Suprapubic skin (tissue), 4 donors: ENCODE measurements around the gene NDUFA3. TPM values are rescaled to one million over a fixed set of nuclear protein-coding genes. Genes with fewer than 3 reads are reported as not detected.

Source experiments
- DNase-seq, 2 donors: peaks; one replicate each; pipeline ENCODE4 v3.0.0-alpha.2; 2019; ENCODE audit warnings: low spot score in 2 of 2
- H3K27ac ChIP-seq: fragments of 200-600 bp; sonication (generic); one replicate; pipeline ENCODE4 v1.5.1; 2019
- H3K27me3 ChIP-seq: fragments of 200-600 bp; sonication (generic); one replicate; pipeline ENCODE4 v1.5.1; 2019
- H3K36me3 ChIP-seq: fragments of 200-600 bp; sonication (generic); one replicate; pipeline ENCODE4 v1.5.1; 2019
- H3K4me1 ChIP-seq: fragments of 200-600 bp; sonication (generic); one replicate; pipeline ENCODE4 v1.5.1; 2019
- H3K4me3 ChIP-seq: fragments of 200-600 bp; sonication (generic); one replicate; pipeline ENCODE4 v1.5.1; 2019; ENCODE audit warnings: mild to moderate bottlenecking
- H3K9me3 ChIP-seq: fragments of 200-600 bp; sonication (generic); one replicate; pipeline ENCODE4 v1.5.1; 2019
- EP300 ChIP-seq: sonication (generic); formaldehyde crosslinking; IDR thresholded peaks from one replicate; pipeline ENCODE4 v1.6.1; 2017; ENCODE audit warnings: antibody characterized with exemption
- POLR2A ChIP-seq, 2 donors: fragments of 450-650 bp; IDR thresholded peaks; one replicate each; pipeline ENCODE4 v1.6.1; 2017; ENCODE audit warnings: antibody characterized with exemption in 2 of 2, mild to moderate bottlenecking in 2 of 2, moderate library complexity in 2 of 2
- POLR2AphosphoS5 ChIP-seq, 3 donors: sonication (generic); formaldehyde crosslinking; IDR thresholded peaks; one replicate each; pipeline ENCODE4 v1.6.1; 2017; ENCODE audit warnings: antibody characterized with exemption in 3 of 3
- WGBS: methylation state at CpG from one replicate; pipeline ENCODE4 v1.1.5; 2018; 5-methylcytosine and 5-hydroxymethylcytosine counted together
- total RNA-seq, 4 donors: library from RNA; depleted of rRNA; stranded (reverse); fragments of >200 nt; gene quantifications; one replicate each; pipeline ENCODE4 v1.1.0, GENCODE V29; 2016
- TF ChIP-seq, protein P1 (sequence below), 2 donors: fragments of 200-600 bp in 1 of 2; fragments of 450-650 bp in 1 of 2; sonication (generic) in 1 of 2; IDR thresholded peaks; one replicate each; pipeline ENCODE4 v1.5.1; 2016 to 2019; ENCODE audit warnings: antibody characterized with exemption in 2 of 2, mild to moderate bottlenecking in 1 of 2, moderate library complexity in 1 of 2

Gene NDUFA3
- total RNA-seq, 4 donors from 2014 or later: 23.1 to 71.9 (median 46.4) TPM

DNA sequence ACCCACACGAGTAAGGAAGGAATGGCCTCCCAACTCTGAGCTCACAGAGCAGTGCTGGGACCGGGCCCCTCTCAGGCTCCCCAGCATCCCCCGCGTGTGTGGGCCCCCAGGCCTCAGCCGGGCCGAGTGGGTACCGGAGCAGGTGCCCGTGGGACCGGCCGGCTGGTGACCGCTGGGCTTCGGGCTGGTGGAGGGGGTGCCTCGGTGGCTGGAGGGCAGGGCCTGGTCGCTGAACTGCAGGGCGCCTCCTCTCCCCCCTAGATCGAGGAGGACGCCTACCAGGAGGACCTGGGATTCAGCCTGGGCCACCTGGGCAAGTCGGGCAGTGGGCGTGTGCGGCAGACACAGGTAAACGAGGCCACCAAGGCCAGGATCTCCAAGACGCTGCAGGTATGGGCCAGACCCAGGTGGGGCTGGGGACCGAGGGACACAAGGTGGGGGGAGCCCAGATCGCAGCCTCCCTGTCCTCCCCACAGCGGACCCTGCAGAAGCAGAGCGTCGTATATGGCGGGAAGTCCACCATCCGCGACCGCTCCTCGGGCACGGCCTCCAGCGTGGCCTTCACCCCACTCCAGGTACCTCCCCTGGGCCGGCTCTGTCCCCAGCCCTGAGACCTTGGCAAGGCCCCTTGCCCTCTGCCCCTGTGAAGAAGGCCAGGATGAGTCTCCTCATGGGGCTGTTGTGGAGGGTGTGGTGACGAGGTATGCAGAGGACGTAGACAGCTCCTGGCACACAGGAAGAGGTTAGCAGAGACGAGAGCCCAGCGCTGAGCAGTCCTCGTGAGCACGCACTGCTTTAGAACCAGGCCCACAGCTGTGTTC lies 26.4 kb downstream of the NDUFA3 start:
- 96% methylated on average over 33 of the region's 41 CpGs for WGBS
- Histone ChIP-seq H3K36me3 (peaks cover 80% of the 10 kb centered on the region), H3K4me3 (no peak overlapping the region), H3K27me3 (no peaks in the 10 kb centered on the region), H3K27ac (no peak overlapping the region), H3K9me3 (no peaks in the 10 kb centered on the region), H3K4me1 (no peaks in the 10 kb centered on the region)
- TF ChIP-seq POLR2A (IDR thresholded peaks at IDR 0.05) (no peak), POLR2AphosphoS5 (IDR thresholded peaks at IDR 0.05) (no peak), EP300 (no peak)
- TF ChIP-seq, protein P1, sequence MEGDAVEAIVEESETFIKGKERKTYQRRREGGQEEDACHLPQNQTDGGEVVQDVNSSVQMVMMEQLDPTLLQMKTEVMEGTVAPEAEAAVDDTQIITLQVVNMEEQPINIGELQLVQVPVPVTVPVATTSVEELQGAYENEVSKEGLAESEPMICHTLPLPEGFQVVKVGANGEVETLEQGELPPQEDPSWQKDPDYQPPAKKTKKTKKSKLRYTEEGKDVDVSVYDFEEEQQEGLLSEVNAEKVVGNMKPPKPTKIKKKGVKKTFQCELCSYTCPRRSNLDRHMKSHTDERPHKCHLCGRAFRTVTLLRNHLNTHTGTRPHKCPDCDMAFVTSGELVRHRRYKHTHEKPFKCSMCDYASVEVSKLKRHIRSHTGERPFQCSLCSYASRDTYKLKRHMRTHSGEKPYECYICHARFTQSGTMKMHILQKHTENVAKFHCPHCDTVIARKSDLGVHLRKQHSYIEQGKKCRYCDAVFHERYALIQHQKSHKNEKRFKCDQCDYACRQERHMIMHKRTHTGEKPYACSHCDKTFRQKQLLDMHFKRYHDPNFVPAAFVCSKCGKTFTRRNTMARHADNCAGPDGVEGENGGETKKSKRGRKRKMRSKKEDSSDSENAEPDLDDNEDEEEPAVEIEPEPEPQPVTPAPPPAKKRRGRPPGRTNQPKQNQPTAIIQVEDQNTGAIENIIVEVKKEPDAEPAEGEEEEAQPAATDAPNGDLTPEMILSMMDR (IDR thresholded peaks at IDR 0.05): no peak
- peak in 1 of 2 donors; percentile 57 for DNase-seq

DNA sequence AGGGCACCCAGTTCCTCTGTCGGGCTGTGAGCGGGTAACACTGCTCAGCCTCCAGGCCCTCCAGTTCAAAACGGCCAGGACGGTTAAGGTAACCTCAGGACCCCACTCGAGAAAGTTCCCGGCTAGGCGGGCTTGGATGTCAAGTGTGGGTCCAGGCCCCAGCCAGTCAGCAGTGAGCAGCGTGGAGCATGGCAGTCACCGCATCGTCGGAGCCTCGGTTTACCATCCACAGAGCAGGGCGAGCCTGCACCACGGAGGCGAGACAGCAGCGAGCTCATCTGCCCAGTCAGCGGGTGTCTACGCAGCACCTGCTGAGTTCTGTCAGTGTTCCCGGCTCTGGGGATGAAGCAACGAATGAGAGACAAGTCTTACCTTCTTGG lies 27.0 kb downstream of the NDUFA3 start:
- TF ChIP-seq POLR2A (IDR thresholded peaks at IDR 0.05) (no peak), EP300 (no peak), POLR2AphosphoS5 (IDR thresholded peaks at IDR 0.05) (no peak)
- TF ChIP-seq, protein P1 (IDR thresholded peaks at IDR 0.05): no peak
- H3K36me3 ChIP-seq: peaks cover 74% of the 10 kb centered on the region

DNA sequence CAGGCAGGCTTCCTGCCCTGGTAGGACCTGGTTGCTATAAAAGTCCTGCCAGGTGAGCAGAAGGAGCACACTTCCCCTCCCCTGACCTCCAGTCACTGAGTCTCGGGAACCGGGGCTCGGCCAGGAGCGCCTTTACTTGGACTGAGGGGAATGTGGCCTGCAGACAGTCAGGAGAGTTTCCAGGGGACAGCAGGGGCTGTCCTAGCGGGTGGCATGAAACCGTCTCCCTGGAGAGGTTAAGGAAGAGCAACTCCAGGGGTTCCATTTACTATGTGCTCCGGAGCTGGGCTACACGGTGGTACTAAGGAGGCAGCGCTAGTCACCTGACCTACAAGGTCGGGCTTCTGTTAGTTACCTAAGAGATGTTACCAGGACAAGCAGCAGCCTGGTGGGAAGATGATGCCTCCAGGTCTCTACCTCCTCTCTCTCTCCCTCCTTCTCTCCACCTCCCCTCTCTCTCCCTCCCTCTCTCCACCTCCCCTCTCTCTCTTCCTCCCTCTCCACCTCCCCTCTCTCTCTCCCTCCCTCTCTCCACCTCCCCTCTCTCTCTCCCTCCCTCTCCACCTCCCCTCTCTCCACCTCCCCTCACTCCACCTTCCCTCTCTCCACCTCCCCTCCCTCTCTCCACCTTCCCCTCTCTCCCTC lies 30.8 kb downstream of the NDUFA3 start:
- peaks cover 36% of the 10 kb centered on the region for H3K36me3 ChIP-seq
- no peak overlapping the region for H3K27ac ChIP-seq
- TF ChIP-seq POLR2A (IDR thresholded peaks at IDR 0.05): no peak
- TF ChIP-seq, protein P1 (IDR thresholded peaks at IDR 0.05): no peak
- no peak for TF ChIP-seq POLR2AphosphoS5 (IDR thresholded peaks at IDR 0.05)
- no peak for DNase-seq
- no peaks in the 10 kb centered on the region for H3K27me3 ChIP-seq
- 67% methylated on average over 10 of the region's 10 CpGs for WGBS
- peaks cover 24% of the 10 kb centered on the region for H3K4me1 ChIP-seq
- H3K9me3 ChIP-seq: no peaks in the 10 kb centered on the region
- H3K4me3 ChIP-seq: no peak overlapping the region

More for the DNA sequence above, 27.0 kb downstream of the NDUFA3 start:
- Histone ChIP-seq H3K9me3 (no peaks in the 10 kb centered on the region), H3K4me1 (peaks cover 5% of the 10 kb centered on the region), H3K4me3 (no peak overlapping the region), H3K27ac (no peak overlapping the region), H3K27me3 (no peaks in the 10 kb centered on the region)
- 87% methylated on average over 11 of the region's 20 CpGs for WGBS
- peak in 1 of 2 donors; percentile 55 for DNase-seq

DNA sequence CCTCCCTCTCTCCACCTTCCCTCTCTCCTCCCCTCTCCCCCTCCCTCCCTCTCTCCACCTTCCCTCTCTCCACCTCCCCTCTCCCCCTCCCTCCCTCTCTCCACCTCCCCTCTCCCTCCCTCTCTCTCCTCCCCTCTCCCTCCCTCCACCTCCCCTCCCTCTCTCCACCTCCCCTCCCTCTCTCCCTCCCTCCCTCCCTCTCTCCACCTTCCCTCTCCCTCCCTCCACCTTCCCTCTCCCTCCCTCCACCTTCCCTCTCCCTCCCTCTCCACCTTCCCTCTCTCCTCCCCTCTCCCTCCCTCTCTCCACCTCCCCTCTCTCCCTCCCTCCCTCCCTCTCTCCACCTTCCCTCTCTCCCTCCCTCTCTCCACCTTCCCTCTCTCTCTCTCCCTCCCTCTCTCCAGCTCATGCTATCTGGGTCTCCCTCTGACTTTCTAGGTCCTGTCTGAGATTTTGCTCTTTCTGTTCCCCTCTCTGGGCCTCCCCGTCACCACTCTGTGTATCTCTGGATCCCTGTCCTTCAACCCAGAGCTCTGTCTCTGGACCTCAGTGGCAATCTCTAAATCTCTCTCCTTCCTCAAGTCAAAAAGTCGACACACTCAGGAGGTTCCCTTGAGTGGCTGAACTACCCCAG lies 31.4 kb downstream of the NDUFA3 start:
- Histone ChIP-seq H3K27ac (no peak overlapping the region), H3K36me3 (peaks cover 29% of the 10 kb centered on the region), H3K27me3 (no peaks in the 10 kb centered on the region), H3K4me1 (peaks cover 30% of the 10 kb centered on the region), H3K9me3 (no peaks in the 10 kb centered on the region), H3K4me3 (no peak overlapping the region)
- DNase-seq: no peak
- TF ChIP-seq POLR2A (IDR thresholded peaks at IDR 0.05) (no peak), EP300 (no peak), POLR2AphosphoS5 (IDR thresholded peaks at IDR 0.05) (no peak)
- TF ChIP-seq, protein P1 (IDR thresholded peaks at IDR 0.05): no peak
- WGBS: 43% methylated on average over 2 of the region's 2 CpGs
